Peyer's patch (tissue), 4 donors: ENCODE data around the gene RABGAP1. TPM values are rescaled to one million over a fixed set of nuclear protein-coding genes. Genes with fewer than 3 reads are reported as not detected.

ENCODE experiments used
- DNase-seq, 3 donors: peaks; one replicate each; pipeline ENCODE4 v3.0.0-alpha.2; 2017 to 2019
- H3K27ac ChIP-seq, 4 donors: fragments of 200-600 bp; sonication (generic); one replicate each; pipeline ENCODE4 v1.5.1; 2016 to 2019
- H3K27me3 ChIP-seq, 2 donors: fragments of 200-600 bp; sonication (generic); one replicate each; pipeline ENCODE4 v1.5.1; 2019
- H3K36me3 ChIP-seq, 3 donors: fragments of 200-600 bp; sonication (generic); one replicate each; pipeline ENCODE4 v1.5.1; 2016 to 2019
- H3K4me1 ChIP-seq, 4 donors: fragments of 200-600 bp; sonication (generic); one replicate each; pipeline ENCODE4 v1.5.1; 2016 to 2019
- H3K4me3 ChIP-seq, 4 donors: fragments of 200-600 bp; sonication (generic); 1 replicate in 3 of 4; 2 replicates in 1 of 4; pipeline ENCODE4 v1.5.1; 2016 to 2019; ENCODE audit warnings: mild to moderate bottlenecking in 1 of 4
- H3K9me3 ChIP-seq, 4 donors: fragments of 200-600 bp; sonication (generic); one replicate each; pipeline ENCODE4 v1.5.1; 2016 to 2019; ENCODE audit warnings: mild to moderate bottlenecking in 1 of 4
- POLR2A ChIP-seq, 2 donors: fragments of 450-650 bp; IDR thresholded peaks; one replicate each; pipeline ENCODE4 v1.5.1; 2017; ENCODE audit warnings: antibody characterized with exemption in 2 of 2, mild to moderate bottlenecking in 2 of 2, moderate library complexity in 2 of 2
- total RNA-seq, 4 donors: library from RNA; depleted of rRNA; stranded (reverse); fragments of >200 nt; gene quantifications; one replicate each; pipeline ENCODE4 v1.1.0, GENCODE V29; 2016
- TF ChIP-seq, protein P1 (sequence below), 6 experiments: fragments of 450-650 bp in 4 of 6; fragments of 200-600 bp in 2 of 6; sonication (generic) in 1 of 6; IDR thresholded peaks; one replicate each; pipeline ENCODE4 v1.5.1; 2017 to 2019; ENCODE audit warnings: antibody characterized with exemption in 6 of 6, mild to moderate bottlenecking in 3 of 6, moderate library complexity in 1 of 6

Gene RABGAP1
- total RNA-seq, 4 donors from 2014 or later, result 45.0 to 92.4 (median 49.7) TPM

DNA sequence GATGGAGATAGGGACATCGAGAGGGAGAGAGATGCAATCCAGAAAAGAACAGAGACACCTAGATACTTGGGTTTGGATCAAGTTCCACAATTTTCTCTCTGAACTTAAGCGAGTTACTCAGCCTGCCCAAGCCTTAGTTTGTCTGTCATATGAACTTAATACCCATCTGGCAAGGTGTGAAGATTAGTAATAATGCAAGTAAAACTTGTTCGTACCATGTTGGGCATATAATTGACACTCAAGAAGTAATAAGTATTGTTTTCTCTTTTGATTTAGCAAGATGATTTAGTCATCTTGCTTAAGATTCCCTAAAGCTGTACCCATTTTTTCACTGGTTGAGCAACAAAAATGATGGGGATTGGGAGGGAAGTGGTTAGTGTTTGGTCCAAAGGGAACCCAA lies 7.5 kb downstream of the RABGAP1 start:
- TF ChIP-seq, protein P1, sequence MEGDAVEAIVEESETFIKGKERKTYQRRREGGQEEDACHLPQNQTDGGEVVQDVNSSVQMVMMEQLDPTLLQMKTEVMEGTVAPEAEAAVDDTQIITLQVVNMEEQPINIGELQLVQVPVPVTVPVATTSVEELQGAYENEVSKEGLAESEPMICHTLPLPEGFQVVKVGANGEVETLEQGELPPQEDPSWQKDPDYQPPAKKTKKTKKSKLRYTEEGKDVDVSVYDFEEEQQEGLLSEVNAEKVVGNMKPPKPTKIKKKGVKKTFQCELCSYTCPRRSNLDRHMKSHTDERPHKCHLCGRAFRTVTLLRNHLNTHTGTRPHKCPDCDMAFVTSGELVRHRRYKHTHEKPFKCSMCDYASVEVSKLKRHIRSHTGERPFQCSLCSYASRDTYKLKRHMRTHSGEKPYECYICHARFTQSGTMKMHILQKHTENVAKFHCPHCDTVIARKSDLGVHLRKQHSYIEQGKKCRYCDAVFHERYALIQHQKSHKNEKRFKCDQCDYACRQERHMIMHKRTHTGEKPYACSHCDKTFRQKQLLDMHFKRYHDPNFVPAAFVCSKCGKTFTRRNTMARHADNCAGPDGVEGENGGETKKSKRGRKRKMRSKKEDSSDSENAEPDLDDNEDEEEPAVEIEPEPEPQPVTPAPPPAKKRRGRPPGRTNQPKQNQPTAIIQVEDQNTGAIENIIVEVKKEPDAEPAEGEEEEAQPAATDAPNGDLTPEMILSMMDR (IDR thresholded peaks at IDR 0.05), result no peak
- no peak for TF ChIP-seq POLR2A (IDR thresholded peaks at IDR 0.05)
- Histone ChIP-seq H3K9me3 (no peaks in the 10 kb centered on the region), H3K27me3 (no peaks in the 10 kb centered on the region), H3K27ac (no peak overlapping the region), H3K36me3 (no peaks in the 10 kb centered on the region), H3K4me1 (peaks cover 0 to 38% (median 0%) of the 10 kb centered on the region in 4 donors), H3K4me3 (no peak overlapping the region)
- no peak for DNase-seq

DNA sequence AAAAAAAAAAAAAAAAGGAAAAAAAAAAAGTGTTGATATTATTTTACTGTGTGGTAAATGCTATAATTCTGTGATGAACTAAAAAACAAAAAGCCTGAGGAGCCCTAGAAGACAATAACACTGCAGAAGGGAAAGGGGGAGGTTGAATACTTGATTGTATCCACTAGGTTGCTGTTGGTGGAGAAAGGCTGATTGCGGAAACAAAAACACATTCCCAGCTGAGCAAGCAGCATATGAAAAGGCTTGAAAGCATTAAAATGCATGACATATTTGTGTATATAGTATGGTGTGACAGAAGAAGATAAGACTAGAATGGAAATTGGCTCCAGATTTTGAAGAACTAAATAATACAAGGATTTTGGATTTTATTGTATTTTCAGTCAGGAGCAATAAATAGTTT lies 8.9 kb downstream of the RABGAP1 start:
- Histone ChIP-seq H3K4me1 (peaks cover 0 to 37% (median 0%) of the 10 kb centered on the region in 4 donors), H3K4me3 (no peak overlapping the region), H3K9me3 (no peaks in the 10 kb centered on the region), H3K36me3 (no peaks in the 10 kb centered on the region), H3K27me3 (no peaks in the 10 kb centered on the region), H3K27ac (no peak overlapping the region)
- DNase-seq, result no peak
- TF ChIP-seq, protein P1 (IDR thresholded peaks at IDR 0.05), result no peak

DNA sequence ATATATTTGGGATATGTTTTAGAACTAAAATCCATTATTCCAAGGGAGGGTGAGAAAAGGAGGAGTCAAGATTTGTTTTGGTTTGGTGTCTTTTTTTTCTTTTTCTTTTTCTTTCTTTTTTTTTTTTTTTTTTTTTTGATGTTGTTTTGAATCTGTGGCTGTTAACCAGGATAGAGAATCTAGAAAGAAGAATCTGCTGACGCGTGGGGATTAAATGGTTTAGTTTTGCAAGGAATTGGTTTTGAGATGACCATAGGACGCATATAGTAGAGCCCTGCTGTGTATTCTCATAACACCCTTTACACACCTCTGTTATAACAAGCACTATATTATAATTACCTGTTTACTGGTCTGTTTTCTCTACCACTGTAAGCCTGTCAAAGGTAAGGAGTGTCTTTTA lies 9.4 kb downstream of the RABGAP1 start:
- no peaks in the 10 kb centered on the region for H3K27me3 ChIP-seq
- no peaks in the 10 kb centered on the region for H3K9me3 ChIP-seq
- no peak for TF ChIP-seq POLR2A (IDR thresholded peaks at IDR 0.05)
- TF ChIP-seq, protein P1 (IDR thresholded peaks at IDR 0.05), result no peak
- H3K27ac ChIP-seq, result no peak overlapping the region
- peaks cover 0 to 31% (median 0%) of the 10 kb centered on the region in 4 donors for H3K4me1 ChIP-seq
- no peaks in the 10 kb centered on the region for H3K36me3 ChIP-seq
- H3K4me3 ChIP-seq, result no peak overlapping the region
- DNase-seq, result no peak

DNA sequence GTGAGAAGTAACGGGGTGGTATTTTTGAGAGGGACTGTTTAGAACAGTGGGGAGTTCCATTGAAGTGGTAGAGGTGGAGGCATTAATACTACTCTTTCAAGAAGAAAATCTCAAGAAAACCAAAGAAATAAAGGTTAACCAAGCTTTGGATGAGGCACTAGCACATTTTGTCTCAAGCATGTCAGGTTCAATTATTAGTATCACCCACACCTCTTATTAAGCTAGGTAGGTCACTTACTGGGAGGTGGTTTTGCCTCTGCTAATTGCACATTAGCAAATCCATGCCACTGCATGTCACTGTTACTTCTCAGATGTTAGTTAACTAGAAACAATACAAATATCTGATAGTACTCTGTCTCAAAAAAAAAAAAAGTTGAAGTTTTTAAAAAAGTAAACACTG lies 10.2 kb downstream of the RABGAP1 start:
- H3K27ac ChIP-seq, result no peak overlapping the region
- TF ChIP-seq POLR2A (IDR thresholded peaks at IDR 0.05), result no peak
- TF ChIP-seq, protein P1 (IDR thresholded peaks at IDR 0.05), result no peak
- no peak overlapping the region for H3K4me3 ChIP-seq
- H3K4me1 ChIP-seq, result peaks cover 0 to 24% (median 0%) of the 10 kb centered on the region in 4 donors
- no peaks in the 10 kb centered on the region for H3K9me3 ChIP-seq
- no peak for DNase-seq
- no peaks in the 10 kb centered on the region for H3K27me3 ChIP-seq
- no peaks in the 10 kb centered on the region for H3K36me3 ChIP-seq

DNA sequence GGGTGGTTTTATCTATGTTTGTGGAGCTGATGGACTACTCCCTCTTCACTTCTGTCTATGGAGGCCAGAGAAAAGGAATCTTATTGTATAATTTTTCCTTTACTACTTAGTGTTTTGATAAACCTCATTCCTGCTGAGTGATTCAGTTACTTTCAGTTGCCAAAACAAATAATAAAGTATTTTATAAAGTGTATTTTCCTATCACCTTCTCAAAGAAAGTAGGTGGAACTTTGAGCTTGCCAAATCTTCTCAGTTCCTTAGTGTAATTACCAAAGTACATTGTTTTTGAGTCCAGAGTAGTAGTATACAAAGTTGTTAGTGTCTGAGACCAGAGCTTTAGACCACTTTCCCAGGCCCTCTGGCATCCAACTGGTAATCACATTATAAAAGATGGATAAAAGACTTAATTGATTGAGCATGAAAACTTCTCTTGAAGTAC lies 13.5 kb downstream of the RABGAP1 start:
- no peak overlapping the region for H3K27ac ChIP-seq
- no peak for DNase-seq

DNA sequence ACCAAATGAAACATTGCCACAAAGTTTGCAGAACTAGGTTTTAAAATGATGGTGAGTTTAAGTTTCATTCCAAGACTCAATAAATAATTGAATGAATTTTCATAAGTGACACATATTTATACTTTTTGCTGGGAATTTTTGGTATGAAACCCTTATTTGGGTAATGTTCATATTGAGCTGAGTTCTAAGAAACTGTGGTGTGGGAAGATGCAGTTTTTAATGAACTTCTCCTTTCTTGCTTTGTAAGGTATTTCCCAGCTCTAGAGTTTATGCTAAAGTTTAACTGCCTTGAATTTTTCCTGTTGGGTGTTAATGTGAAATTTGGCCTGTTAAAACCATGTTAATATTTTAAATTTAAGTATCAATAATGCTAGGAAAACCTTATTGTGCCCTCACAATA lies 15.1 kb downstream of the RABGAP1 start:
- TF ChIP-seq POLR2A (IDR thresholded peaks at IDR 0.05), result no peak
- TF ChIP-seq, protein P1 (IDR thresholded peaks at IDR 0.05), result no peak
- peaks cover 0 to 5% (median 0%) of the 10 kb centered on the region in 4 donors for H3K4me1 ChIP-seq
- no peak for DNase-seq
- H3K27ac ChIP-seq, result no peak overlapping the region
- no peaks in the 10 kb centered on the region for H3K27me3 ChIP-seq
- H3K36me3 ChIP-seq, result peaks cover 0 to 7% (median 0%) of the 10 kb centered on the region in 3 donors
- no peak overlapping the region for H3K4me3 ChIP-seq
- no peaks in the 10 kb centered on the region for H3K9me3 ChIP-seq

More for the DNA sequence above, 13.5 kb downstream of the RABGAP1 start:
- H3K9me3 ChIP-seq, result no peaks in the 10 kb centered on the region
- no peak overlapping the region for H3K4me3 ChIP-seq
- no peaks in the 10 kb centered on the region for H3K27me3 ChIP-seq
- H3K36me3 ChIP-seq, result peaks cover 0 to 4% (median 0%) of the 10 kb centered on the region in 3 donors
- TF ChIP-seq POLR2A (IDR thresholded peaks at IDR 0.05), result no peak
- peaks cover 0 to 5% (median 0%) of the 10 kb centered on the region in 4 donors for H3K4me1 ChIP-seq
